ENCODE data around the gene RNF114. TPM values are rescaled to one million over a fixed set of nuclear protein-coding genes. Genes with fewer than 3 reads are reported as not detected.

The RNF114 gene
- total and polyA plus RNA-seq, 4 donors = 30.9 to 87.9 (median 40.9) TPM

DNA sequence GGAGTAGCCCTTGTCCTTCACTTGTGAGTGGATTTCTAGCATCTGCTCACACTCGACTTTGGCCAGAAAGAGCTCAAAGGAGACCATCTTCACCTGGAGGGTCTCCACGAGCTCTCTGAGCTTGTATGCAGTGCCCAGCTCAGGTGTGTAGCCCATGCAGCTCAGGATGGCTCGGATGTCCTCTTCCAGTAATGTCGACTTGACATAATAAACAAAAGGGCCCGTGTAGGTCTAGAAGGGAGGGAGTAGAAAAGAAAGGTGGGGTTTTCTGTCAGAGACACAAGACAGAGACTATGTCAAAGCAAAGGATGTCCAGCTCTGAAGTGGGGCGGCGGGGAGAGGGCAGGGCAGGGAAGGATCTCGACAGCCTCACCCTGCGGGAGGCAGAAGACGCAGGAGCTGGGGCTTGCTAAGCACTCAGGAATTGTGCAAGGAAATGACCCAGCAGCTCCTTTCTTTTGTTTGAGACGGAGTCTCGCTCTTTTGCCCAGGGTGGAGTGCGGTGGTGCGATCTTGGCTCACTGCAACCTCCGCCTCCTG lies 29.5 kb upstream of the RNF114 start:
- TF ChIP-seq EGR1 (IDR thresholded peaks at IDR 0.05; ENCODE audit: low read depth in 2 of 2) = no peak
- no peak for TF ChIP-seq FOXA1 (IDR thresholded peaks at IDR 0.05)
- TF ChIP-seq RAD21 (IDR thresholded peaks at IDR 0.05) = no peak
- no peak for TF ChIP-seq HNF4G (IDR thresholded peaks at IDR 0.05)
- no peak for TF ChIP-seq JUND (IDR thresholded peaks at IDR 0.05)
- H3K27ac ChIP-seq (ENCODE audit: low read depth in 1 of 2, low read length in 2 of 2) = no peak overlapping the region
- no peak overlapping the region for H3K4me3 ChIP-seq (ENCODE audit: low read depth in 1 of 3, low read length in 3 of 3)
- no peaks in the 10 kb centered on the region for H3K9me3 ChIP-seq (ENCODE audit: control insufficient read depth in 4 of 4, low read length in 3 of 4)
- WGBS = 95% methylated on average over 15 of the region's 15 CpGs
- peaks cover 0 to 21% (median 16%) of the 10 kb centered on the region in 4 donors for H3K4me1 ChIP-seq (ENCODE audit: control insufficient read depth in 4 of 4, insufficient read depth in 4 of 4, low read length in 3 of 4)
- H3K27me3 ChIP-seq (ENCODE audit: control insufficient read depth in 4 of 4, insufficient read depth in 4 of 4, low read length in 3 of 4) = no peaks in the 10 kb centered on the region
- H3K36me3 ChIP-seq (ENCODE audit: control insufficient read depth in 4 of 4, insufficient read depth in 3 of 4, low read depth in 1 of 4, low read length in 3 of 4) = peaks cover 5 to 38% (median 11%) of the 10 kb centered on the region in 4 donors
- no peak for DNase-seq (ENCODE audit: low spot score)
- no peak overlapping the region for H3K9ac ChIP-seq (ENCODE audit: low read depth in 1 of 2, low read length in 2 of 2)

DNA sequence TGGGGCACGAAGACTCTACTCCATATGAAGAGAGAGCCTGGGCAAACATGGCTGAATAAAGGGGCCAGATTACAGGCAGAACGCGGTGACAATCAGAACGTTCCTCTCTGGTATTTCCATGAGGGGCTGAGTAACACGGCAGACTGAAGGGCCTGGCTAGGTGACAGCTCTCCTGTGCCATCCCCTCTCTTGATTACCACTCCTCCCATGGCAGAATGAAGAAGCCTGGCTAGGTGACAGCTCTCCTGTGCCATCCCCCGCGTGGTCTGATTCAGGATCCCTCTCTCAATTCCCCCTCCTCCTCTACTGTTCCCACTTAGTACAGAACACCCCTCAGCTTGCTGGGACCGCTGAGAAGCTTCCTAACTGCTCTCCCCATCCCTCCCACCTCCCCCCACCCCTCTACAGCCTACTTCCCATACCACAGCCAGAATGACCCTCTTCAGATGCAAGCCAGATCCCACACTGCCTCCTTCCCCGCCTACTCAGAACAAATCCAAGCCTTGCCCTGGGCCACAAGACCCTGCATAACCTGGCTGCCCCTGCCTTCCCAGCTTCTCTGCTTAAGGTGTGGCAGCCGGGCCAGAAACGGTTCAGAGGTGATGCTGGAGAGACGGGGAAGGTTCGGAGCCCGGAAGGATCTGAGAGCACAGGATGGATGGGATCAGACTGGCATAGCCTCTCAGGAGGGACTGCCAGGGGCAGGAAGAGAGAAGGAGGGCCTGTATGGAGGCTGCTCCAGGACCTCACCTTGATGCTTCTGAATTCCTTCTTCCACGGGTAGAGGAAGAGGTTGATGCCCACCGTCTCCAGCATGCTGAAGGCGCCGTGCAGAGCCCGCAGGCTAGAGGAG lies 28.6 kb upstream of the RNF114 start:
- Histone ChIP-seq H3K36me3 (ENCODE audit: control insufficient read depth in 4 of 4, insufficient read depth in 3 of 4, low read depth in 1 of 4, low read length in 3 of 4) (peaks cover 5 to 38% (median 11%) of the 10 kb centered on the region in 4 donors), H3K27ac (ENCODE audit: low read depth in 1 of 2, low read length in 2 of 2) (no peak overlapping the region), H3K9me3 (ENCODE audit: control insufficient read depth in 4 of 4, low read length in 3 of 4) (no peaks in the 10 kb centered on the region), H3K4me1 (ENCODE audit: control insufficient read depth in 4 of 4, insufficient read depth in 4 of 4, low read length in 3 of 4) (peaks cover 0 to 21% (median 17%) of the 10 kb centered on the region in 4 donors), H3K4me3 (ENCODE audit: low read depth in 1 of 3, low read length in 3 of 3) (no peak overlapping the region), H3K9ac (ENCODE audit: low read depth in 1 of 2, low read length in 2 of 2) (no peak overlapping the region), H3K27me3 (ENCODE audit: control insufficient read depth in 4 of 4, insufficient read depth in 4 of 4, low read length in 3 of 4) (no peaks in the 10 kb centered on the region)
- no peak for TF ChIP-seq HNF4A (conservative IDR thresholded peaks at IDR 0.05)
- DNase-seq (ENCODE audit: low spot score) = no peak
- 93% methylated on average over 19 of the region's 19 CpGs for WGBS

DNA sequence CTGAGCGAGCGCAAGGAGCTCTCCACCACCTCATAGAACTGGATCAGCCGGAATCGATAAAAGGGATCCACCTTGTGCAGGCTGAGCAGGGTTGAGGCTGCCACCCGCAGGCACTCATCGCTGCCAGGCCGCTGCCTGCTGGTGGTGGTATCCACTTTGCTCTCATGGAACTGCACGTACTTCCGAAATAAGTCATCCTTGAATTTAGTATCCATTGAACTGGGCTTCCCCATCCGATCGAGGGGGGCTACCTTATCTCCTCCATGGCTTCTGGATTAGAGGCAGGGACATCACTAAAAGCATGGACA lies 28.0 kb upstream of the RNF114 start:
- no peak overlapping the region for H3K9ac ChIP-seq (ENCODE audit: low read depth in 1 of 2, low read length in 2 of 2)
- DNase-seq (ENCODE audit: low spot score) = no peak
- peaks cover 5 to 38% (median 11%) of the 10 kb centered on the region in 4 donors for H3K36me3 ChIP-seq (ENCODE audit: control insufficient read depth in 4 of 4, insufficient read depth in 3 of 4, low read depth in 1 of 4, low read length in 3 of 4)
- H3K27me3 ChIP-seq (ENCODE audit: control insufficient read depth in 4 of 4, insufficient read depth in 4 of 4, low read length in 3 of 4) = no peaks in the 10 kb centered on the region
- peaks cover 0 to 25% (median 20%) of the 10 kb centered on the region in 4 donors for H3K4me1 ChIP-seq (ENCODE audit: control insufficient read depth in 4 of 4, insufficient read depth in 4 of 4, low read length in 3 of 4)
- H3K9me3 ChIP-seq (ENCODE audit: control insufficient read depth in 4 of 4, low read length in 3 of 4) = no peaks in the 10 kb centered on the region
- TF ChIP-seq NR2F2 (IDR thresholded peaks at IDR 0.05) = no peak
- TF ChIP-seq RXRA (IDR thresholded peaks at IDR 0.05) = no peak
- no peak for TF ChIP-seq FOXA2 (IDR thresholded peaks at IDR 0.05)
- TF ChIP-seq YY1 (IDR thresholded peaks at IDR 0.05) = no peak
- no peak for TF ChIP-seq JUND (IDR thresholded peaks at IDR 0.05)
- no peak overlapping the region for H3K4me3 ChIP-seq (ENCODE audit: low read depth in 1 of 3, low read length in 3 of 3)
- H3K27ac ChIP-seq (ENCODE audit: low read depth in 1 of 2, low read length in 2 of 2) = no peak overlapping the region
- 98% methylated on average over 11 of the region's 11 CpGs for WGBS

GRCh38 chr20:49909499-49910339 lies 26.5 kb upstream of the RNF114 start:
- WGBS = 28% methylated on average over 28 of the region's 28 CpGs
- Histone ChIP-seq H3K36me3 (ENCODE audit: control insufficient read depth in 4 of 4, insufficient read depth in 3 of 4, low read depth in 1 of 4, low read length in 3 of 4) (peaks cover 5 to 28% (median 9%) of the 10 kb centered on the region in 4 donors), H3K9me3 (ENCODE audit: control insufficient read depth in 4 of 4, low read length in 3 of 4) (no peaks in the 10 kb centered on the region), H3K27ac (ENCODE audit: low read depth in 1 of 2, low read length in 2 of 2) (peak overlapping the region; percentile 46 to 54), H3K9ac (ENCODE audit: low read depth in 1 of 2, low read length in 2 of 2) (peak overlapping the region in 1 of 2 donors; percentile 1), H3K4me3 (ENCODE audit: low read depth in 1 of 3, low read length in 3 of 3) (no peak overlapping the region), H3K4me1 (ENCODE audit: control insufficient read depth in 4 of 4, insufficient read depth in 4 of 4, low read length in 3 of 4) (peaks cover 4 to 39% (median 33%) of the 10 kb centered on the region in 4 donors), H3K27me3 (ENCODE audit: control insufficient read depth in 4 of 4, insufficient read depth in 4 of 4, low read length in 3 of 4) (no peaks in the 10 kb centered on the region)
- DNase-seq (ENCODE audit: low spot score) = no peak
- TF ChIP-seq HNF4A (conservative IDR thresholded peaks at IDR 0.05) (peak; percentile 88 to 90), RXRA (IDR thresholded peaks at IDR 0.05) (peak; percentile 21 to 39), FOXA1 (IDR thresholded peaks at IDR 0.05) (no peak), ATF3 (IDR thresholded peaks at IDR 0.05) (no peak), NR2F2 (IDR thresholded peaks at IDR 0.05) (peak; percentile 25), SP1 (IDR thresholded peaks at IDR 0.05) (peak; percentile 71), EGR1 (IDR thresholded peaks at IDR 0.05; ENCODE audit: low read depth in 2 of 2) (no peak), YY1 (IDR thresholded peaks at IDR 0.05) (peak; percentile 10), RAD21 (IDR thresholded peaks at IDR 0.05) (peak; percentile 69 to 76), GABPA (IDR thresholded peaks at IDR 0.05 in 1 of 2, conservative IDR thresholded peaks at IDR 0.05 in 1 of 2) (no peak), TAF1 (conservative IDR thresholded peaks at IDR 0.05) (no peak)
- TF ChIP-seq, protein P1, sequence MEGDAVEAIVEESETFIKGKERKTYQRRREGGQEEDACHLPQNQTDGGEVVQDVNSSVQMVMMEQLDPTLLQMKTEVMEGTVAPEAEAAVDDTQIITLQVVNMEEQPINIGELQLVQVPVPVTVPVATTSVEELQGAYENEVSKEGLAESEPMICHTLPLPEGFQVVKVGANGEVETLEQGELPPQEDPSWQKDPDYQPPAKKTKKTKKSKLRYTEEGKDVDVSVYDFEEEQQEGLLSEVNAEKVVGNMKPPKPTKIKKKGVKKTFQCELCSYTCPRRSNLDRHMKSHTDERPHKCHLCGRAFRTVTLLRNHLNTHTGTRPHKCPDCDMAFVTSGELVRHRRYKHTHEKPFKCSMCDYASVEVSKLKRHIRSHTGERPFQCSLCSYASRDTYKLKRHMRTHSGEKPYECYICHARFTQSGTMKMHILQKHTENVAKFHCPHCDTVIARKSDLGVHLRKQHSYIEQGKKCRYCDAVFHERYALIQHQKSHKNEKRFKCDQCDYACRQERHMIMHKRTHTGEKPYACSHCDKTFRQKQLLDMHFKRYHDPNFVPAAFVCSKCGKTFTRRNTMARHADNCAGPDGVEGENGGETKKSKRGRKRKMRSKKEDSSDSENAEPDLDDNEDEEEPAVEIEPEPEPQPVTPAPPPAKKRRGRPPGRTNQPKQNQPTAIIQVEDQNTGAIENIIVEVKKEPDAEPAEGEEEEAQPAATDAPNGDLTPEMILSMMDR (IDR thresholded peaks at IDR 0.05; ENCODE audit: low read depth, low read length, missing input control) = peak; percentile 50
